ENCODE results near the gene STAP2. TPM values are rescaled to one million over a fixed set of nuclear protein-coding genes. Genes with fewer than 3 reads are reported as not detected.

STAP2 gene
- polyA plus RNA-seq, 1 donor (not counting 4 experiments of a cell fraction or from before 2014, with no cell fraction given), result 60.0 TPM

- dilution Hi-C loops (cut with MboI; ENCODE audit: extremely low pct_ligation_motif_present, low sequenced_read_pairs), result no loop called here
- H3K27me3 ChIP-seq (ENCODE audit: control insufficient read depth, extremely low read depth, insufficient read depth, low read length), result no peaks in the 10 kb centered on the region
- H3K4me1 ChIP-seq (ENCODE audit: control insufficient read depth, extremely low read depth, insufficient read depth, low read length), result no peaks in the 10 kb centered on the region
- no peaks in the 10 kb centered on the region for H4K20me1 ChIP-seq (ENCODE audit: control insufficient read depth, extremely low read depth, insufficient read depth, low read length)
- H3K9ac ChIP-seq (ENCODE audit: control insufficient read depth, extremely low read depth, insufficient read depth, low read length), result no peak overlapping the region
- H2AFZ ChIP-seq (ENCODE audit: control insufficient read depth, low read length), result no peak overlapping the region
- H3K79me2 ChIP-seq (ENCODE audit: control insufficient read depth, insufficient read depth, low read length), result no peaks in the 10 kb centered on the region
- FAIRE-seq, result no peak
- no peaks in the 10 kb centered on the region for H3K9me3 ChIP-seq (ENCODE audit: control insufficient read depth, low read depth, low read length)
- H3K4me2 ChIP-seq (ENCODE audit: control insufficient read depth, extremely low read depth, insufficient read depth, low read depth, low read length), result no peak overlapping the region
- no peaks in the 10 kb centered on the region for H3K9me1 ChIP-seq (ENCODE audit: control insufficient read depth, extremely low read depth, insufficient read depth, low read length)
- no peak for DNase-seq (ENCODE audit: low read depth, low spot score)
- no peak overlapping the region for H3K4me3 ChIP-seq (ENCODE audit: control insufficient read depth in 2 of 3, extremely low read depth in 1 of 3, insufficient read depth in 2 of 3, low read depth in 1 of 3, low read length in 3 of 3)
- no peak overlapping the region for H3K27ac ChIP-seq (ENCODE audit: control insufficient read depth, insufficient read depth, low read length)
- no peak for TF ChIP-seq CTCF (optimal IDR thresholded peaks at IDR 0.05 in 1 of 3, IDR thresholded peaks at IDR 0.05 in 1 of 3, conservative IDR thresholded peaks at IDR 0.05 in 1 of 3; ENCODE audit: extremely low read depth in 1 of 3, insufficient read depth in 2 of 3, low read length in 3 of 3)
- no peak for TF ChIP-seq EZH2 (IDR thresholded peaks at IDR 0.05; ENCODE audit: low read length)
- H3K36me3 ChIP-seq (ENCODE audit: control insufficient read depth in 2 of 2, extremely low read depth in 1 of 2, insufficient read depth in 2 of 2, low read length in 2 of 2), result peaks cover 11 to 22% of the 10 kb centered on the region in 2 experiments
These were observed 19.3 kb upstream of the STAP2 start for GRCh38 chr19:4357921-4358326.

- Histone ChIP-seq H3K4me1 (ENCODE audit: control insufficient read depth, extremely low read depth, insufficient read depth, low read length) (no peaks in the 10 kb centered on the region), H4K20me1 (ENCODE audit: control insufficient read depth, extremely low read depth, insufficient read depth, low read length) (no peaks in the 10 kb centered on the region), H3K9me1 (ENCODE audit: control insufficient read depth, extremely low read depth, insufficient read depth, low read length) (no peaks in the 10 kb centered on the region), H3K4me2 (ENCODE audit: control insufficient read depth, extremely low read depth, insufficient read depth, low read depth, low read length) (no peak overlapping the region), H3K9me3 (ENCODE audit: control insufficient read depth, low read depth, low read length) (no peaks in the 10 kb centered on the region), H3K79me2 (ENCODE audit: control insufficient read depth, insufficient read depth, low read length) (no peaks in the 10 kb centered on the region), H3K27ac (ENCODE audit: control insufficient read depth, insufficient read depth, low read length) (no peak overlapping the region), H3K9ac (ENCODE audit: control insufficient read depth, extremely low read depth, insufficient read depth, low read length) (no peak overlapping the region), H3K36me3 (ENCODE audit: control insufficient read depth in 2 of 2, extremely low read depth in 1 of 2, insufficient read depth in 2 of 2, low read length in 2 of 2) (peaks cover 10 to 16% of the 10 kb centered on the region in 2 experiments), H3K4me3 (ENCODE audit: control insufficient read depth in 2 of 3, extremely low read depth in 1 of 3, insufficient read depth in 2 of 3, low read depth in 1 of 3, low read length in 3 of 3) (no peak overlapping the region), H2AFZ (ENCODE audit: control insufficient read depth, low read length) (no peak overlapping the region), H3K27me3 (ENCODE audit: control insufficient read depth, extremely low read depth, insufficient read depth, low read length) (no peaks in the 10 kb centered on the region)
- no peak for TF ChIP-seq CTCF (optimal IDR thresholded peaks at IDR 0.05 in 1 of 3, IDR thresholded peaks at IDR 0.05 in 1 of 3, conservative IDR thresholded peaks at IDR 0.05 in 1 of 3; ENCODE audit: extremely low read depth in 1 of 3, insufficient read depth in 2 of 3, low read length in 3 of 3)
- TF ChIP-seq EZH2 (IDR thresholded peaks at IDR 0.05; ENCODE audit: low read length), result no peak
- dilution Hi-C loops (cut with MboI; ENCODE audit: extremely low pct_ligation_motif_present, low sequenced_read_pairs), result no loop called here
- DNase-seq (ENCODE audit: low read depth, low spot score) (no peak), FAIRE-seq (no peak)
These were observed 18.6 kb upstream of the STAP2 start for GRCh38 chr19:4357095-4357797.
